AG04449 (cell line): Measurements from ENCODE around the gene EFTUD2.
A peak's percentile ranks its signal among the peaks of the same experiment; 100 is the strongest.

ENCODE experiments used
- CTCF ChIA-PET: fragments of 350-600 bp; formaldehyde crosslinking; extraction: SDS; loops from one replicate; lab custom pipeline; 2021; ENCODE audit warnings: antibody characterized with exemption; lab: Yijun Ruan, JAX
- POLR2A ChIA-PET: fragments of 400-600, 350-600 bp; formaldehyde crosslinking; extraction: SDS; loops from one replicate; lab custom pipeline; 2020; ENCODE audit warnings: antibody characterized with exemption, inconsistent platforms; lab: Yijun Ruan, JAX
- DNase-seq: peaks from one replicate; pipeline ENCODE4 v3.0.0-alpha.2; 2010; ENCODE audit warnings: low read depth, low spot score
- H3K4me3 ChIP-seq: 2 replicates; pipeline ENCODE4 v1.5.1; 2011; ENCODE audit warnings: low read depth, mild to moderate bottlenecking, control low read depth, low read length
- TF ChIP-seq, protein P1 (sequence below): IDR thresholded peaks from one replicate; pipeline ENCODE4 v1.5.1; 2011; ENCODE audit warnings: mild to moderate bottlenecking, moderate library complexity, low read length, control low read depth, inconsistent platforms; ENCODE audit not compliant: insufficient read depth; ENCODE audit errors: missing control alignments

Gene EFTUD2

DNA sequence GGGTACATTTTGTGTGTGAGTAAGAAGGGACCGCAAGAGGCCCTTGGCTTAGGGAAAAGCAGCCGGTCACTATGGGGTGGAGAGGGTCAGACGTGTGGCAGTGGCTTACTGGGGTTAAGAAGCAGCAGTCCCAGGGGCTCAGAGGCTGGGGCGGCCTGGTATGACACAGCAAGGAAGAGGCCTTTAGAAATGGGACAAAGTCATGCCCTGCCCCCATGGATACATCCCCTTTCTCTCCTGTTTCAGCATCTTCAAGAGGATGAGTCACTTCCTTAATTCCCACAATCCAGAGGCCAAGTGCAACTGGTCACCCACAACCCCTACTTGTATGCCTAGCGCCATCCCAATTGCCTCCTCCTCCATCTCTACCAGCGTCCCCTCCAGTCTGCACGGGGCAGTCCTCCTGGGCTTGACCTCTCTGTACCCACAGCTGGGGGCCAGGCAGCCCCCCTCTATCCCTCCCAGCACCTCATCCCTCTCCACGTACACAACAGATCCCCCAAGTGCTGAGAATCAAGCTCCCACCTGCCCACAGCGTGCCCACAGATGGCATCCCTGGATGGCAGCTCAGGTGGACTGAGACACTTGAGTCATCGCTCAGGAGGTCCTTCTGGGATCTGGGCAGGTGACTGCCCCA lies 6.9 kb upstream of the EFTUD2 start:
- ChIA-PET CTCF (interaction anchor here (1.8 to 22.1 kb wide), 4 partner anchors 15 to 229 kb away, joined by 9 to 673 read pairs (median 74); partner anchors contain the start of gene ACBD4), POLR2A (no interaction called here)
- H3K4me3 ChIP-seq, result no peak overlapping the region
- DNase-seq, result peak; percentile 87
- TF ChIP-seq, protein P1, sequence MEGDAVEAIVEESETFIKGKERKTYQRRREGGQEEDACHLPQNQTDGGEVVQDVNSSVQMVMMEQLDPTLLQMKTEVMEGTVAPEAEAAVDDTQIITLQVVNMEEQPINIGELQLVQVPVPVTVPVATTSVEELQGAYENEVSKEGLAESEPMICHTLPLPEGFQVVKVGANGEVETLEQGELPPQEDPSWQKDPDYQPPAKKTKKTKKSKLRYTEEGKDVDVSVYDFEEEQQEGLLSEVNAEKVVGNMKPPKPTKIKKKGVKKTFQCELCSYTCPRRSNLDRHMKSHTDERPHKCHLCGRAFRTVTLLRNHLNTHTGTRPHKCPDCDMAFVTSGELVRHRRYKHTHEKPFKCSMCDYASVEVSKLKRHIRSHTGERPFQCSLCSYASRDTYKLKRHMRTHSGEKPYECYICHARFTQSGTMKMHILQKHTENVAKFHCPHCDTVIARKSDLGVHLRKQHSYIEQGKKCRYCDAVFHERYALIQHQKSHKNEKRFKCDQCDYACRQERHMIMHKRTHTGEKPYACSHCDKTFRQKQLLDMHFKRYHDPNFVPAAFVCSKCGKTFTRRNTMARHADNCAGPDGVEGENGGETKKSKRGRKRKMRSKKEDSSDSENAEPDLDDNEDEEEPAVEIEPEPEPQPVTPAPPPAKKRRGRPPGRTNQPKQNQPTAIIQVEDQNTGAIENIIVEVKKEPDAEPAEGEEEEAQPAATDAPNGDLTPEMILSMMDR, result no peak

DNA sequence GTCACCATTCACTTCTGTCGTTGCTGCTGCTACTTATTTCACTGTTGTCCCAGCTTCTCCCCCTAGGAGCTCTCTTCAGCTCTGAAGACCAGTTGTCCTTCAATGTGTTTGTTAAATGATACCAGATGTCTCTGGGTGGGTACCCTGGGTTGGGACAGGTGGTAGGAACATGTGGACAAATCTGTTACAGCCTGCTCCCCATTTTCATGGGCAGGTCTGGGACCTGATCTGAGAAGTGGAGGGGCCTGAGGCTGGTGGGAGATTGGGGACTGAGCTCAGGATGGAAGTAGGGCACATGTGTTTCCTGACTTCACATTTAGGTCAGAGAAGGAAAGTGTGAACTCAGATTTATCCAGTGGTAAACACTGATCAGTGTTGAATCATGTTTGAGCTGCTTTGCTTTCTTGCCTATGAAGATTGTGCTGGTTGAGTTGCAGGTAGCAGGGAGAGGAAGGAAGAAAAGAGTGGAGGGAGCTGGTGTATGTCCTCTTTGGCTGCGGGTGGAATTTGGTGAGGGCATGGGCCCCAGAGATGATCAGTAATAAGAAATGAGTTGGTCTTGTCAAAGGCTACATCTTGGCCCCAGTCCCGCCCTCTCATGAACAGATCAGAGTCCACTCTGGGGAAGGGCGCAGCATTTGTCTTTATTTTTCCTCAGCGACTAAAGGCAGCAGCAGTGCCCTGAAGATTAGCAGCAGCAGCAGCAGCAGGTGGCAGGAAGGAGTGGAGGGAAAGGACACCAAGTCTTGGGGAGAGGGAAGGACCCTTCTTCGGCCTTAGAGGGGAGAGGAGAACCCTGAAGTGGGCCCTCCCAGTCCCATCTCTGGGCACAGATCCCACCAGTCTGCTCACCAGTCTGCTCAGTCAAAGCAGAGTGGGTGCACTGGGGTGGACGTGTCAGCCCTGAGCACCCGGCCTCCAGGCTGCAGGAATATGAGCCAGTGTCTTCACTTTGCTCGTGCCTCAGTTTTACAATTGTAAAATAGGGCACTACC lies 6.1 kb upstream of the EFTUD2 start:
- ChIA-PET POLR2A (no interaction called here), CTCF (interaction anchor here (0.8 to 9.1 kb wide), 7 partner anchors 14 to 230 kb away, joined by 3 to 137 read pairs (median 7); partner anchors contain the start of gene ACBD4)
- no peak overlapping the region for H3K4me3 ChIP-seq
- TF ChIP-seq, protein P1, result no peak
- no peak for DNase-seq

DNA sequence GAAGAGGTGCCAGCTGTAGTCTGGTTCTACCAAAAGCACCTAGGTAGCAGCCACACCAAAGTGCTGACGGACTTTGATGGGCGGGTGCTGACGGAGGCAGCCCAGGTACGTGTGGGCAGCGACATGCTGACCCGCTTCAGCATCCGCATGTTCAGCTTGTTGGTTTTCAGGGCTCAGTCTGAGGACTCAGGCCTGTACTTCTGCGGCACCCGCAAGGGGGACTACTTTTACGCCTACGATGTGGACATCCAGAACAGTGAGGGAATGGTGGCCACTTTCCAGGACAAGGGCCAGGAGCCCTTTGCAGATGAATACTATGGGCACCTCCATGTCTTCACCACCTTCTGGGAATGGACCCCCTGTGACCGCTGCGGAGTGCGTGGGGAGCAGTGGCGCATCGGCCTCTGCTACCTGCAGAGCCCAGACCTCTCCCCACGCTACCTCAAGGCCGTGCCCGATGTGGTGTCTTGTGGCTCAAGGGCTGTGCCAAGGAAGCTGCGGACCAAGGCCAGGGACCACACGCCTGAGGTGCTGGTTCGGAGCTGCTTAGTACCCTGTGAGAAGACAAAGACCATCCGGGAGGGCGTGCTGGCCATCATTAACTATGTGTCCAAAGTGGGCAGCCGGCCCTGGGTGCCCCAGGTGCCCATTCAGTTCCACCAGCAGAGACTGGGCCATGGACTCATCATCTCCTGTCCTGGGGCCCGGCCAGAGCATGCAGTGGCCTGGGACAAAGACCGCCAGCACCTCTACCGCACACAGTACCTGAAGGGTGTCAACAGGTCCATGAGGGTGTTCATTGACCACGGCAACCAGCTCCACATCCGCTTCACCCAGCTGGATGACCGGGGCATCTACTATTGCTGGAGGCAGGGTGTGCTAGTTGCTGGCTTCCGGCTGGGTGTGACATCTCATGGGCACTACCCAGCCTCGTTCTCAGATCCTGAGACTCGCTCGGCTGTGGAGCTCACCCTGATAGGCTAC lies 5.0 kb upstream of the EFTUD2 start:
- POLR2A ChIA-PET, result no interaction called here
- no peak overlapping the region for H3K4me3 ChIP-seq
- CTCF ChIA-PET, result interaction anchor here (1.0 to 9.1 kb wide), 7 partner anchors 15 to 231 kb away, joined by 3 to 137 read pairs (median 7); partner anchors contain the start of gene ACBD4
- DNase-seq, result no peak
- TF ChIP-seq, protein P1, result no peak

DNA sequence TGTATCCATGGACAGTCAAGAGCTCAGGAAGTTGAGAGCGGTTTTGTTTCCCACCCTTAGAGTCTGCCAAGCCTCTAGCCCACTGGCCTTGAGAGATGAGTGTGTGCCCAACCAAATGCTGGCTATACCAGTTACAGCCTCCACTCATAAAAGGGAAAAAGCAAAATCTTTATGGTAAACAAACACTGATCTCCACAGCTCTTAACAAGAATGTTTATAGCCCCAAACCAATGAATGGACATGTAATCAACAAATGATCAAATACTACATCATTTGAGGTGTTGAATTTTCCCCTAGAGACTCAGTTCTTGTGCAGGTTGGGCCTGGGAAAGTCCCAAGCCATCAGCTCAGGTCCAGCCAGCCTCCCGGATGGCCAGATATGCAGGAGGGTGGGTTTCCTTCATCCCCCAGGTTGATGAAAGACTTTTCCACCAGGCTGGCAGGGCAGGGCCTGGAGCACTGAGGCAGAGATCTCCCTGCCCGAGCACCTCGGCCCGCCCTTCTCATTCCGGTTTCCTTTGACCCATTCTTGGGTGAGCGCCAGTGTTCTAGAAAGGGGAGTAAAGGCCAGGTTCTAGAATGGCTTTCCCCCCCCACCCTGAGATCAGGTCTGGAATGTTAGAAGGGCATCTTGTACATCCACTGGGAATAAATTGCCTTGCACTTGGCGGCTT lies 3.9 kb upstream of the EFTUD2 start:
- no peak overlapping the region for H3K4me3 ChIP-seq
- ChIA-PET CTCF (interaction anchor here (1.1 to 9.1 kb wide), 10 partner anchors 8 to 232 kb away, joined by 3 to 137 read pairs (median 16); partner anchors contain the start of gene ACBD4), POLR2A (interaction anchor here (0.6 kb wide), 1 partner anchor 243 kb away, joined by 3 read pairs; no protein-coding TSS in a partner anchor)
- TF ChIP-seq, protein P1, result no peak
- DNase-seq, result no peak

DNA sequence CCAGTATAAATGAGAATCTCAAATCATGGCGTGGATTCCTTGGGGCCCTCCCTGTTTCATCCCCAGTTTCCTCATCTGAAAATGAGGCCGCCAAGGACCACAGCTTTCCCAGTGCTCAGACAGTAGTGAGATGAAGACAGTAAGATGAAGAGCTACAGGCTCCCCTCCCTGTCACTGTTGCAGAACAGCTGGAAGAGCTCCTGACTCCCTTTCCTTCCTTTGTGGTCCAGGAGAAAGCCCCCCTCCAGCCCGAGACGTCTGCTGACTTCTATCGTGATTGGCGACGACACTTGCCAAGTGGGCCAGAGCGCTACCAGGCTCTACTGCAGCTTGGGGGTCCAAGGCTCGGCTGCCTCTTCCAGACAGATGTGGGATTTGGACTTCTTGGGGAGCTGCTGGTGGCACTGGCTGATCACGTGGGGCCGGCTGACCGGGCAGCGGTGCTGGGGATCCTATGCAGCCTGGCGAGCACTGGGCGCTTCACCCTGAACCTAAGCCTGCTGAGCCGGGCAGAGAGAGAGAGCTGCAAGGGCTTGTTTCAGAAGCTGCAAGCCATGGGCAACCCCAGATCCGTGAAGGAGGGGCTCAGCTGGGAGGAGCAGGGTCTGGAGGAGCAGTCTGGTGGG lies 3.0 kb upstream of the EFTUD2 start:
- TF ChIP-seq, protein P1, result no peak
- no peak overlapping the region for H3K4me3 ChIP-seq
- no peak for DNase-seq
- ChIA-PET POLR2A (interaction anchor here (0.6 to 1.6 kb wide), 2 partner anchors 9 to 28 kb away, joined by 3 to 4 read pairs; no protein-coding TSS in a partner anchor), CTCF (interaction anchor here (0.7 to 9.1 kb wide), 14 partner anchors 9 to 295 kb away, joined by 3 to 137 read pairs (median 6); partner anchors contain the start of genes ACBD4 and PLCD3)
